Common myeloid progenitor, CD34-positive (primary cell): Measurements from ENCODE around the gene AUP1.

Source experiments
- CTCF ChIA-PET: fragments of 350-600 bp; sonication (Branson Sonifier 250); formaldehyde crosslinking; loops from one replicate; lab custom pipeline; 2021; ENCODE audit warnings: antibody characterized with exemption; lab: Charles Lee
- POLR2A ChIA-PET: fragments of 350-600 bp; sonication (Branson Sonifier 250); formaldehyde crosslinking; loops from one replicate; lab custom pipeline; 2021; ENCODE audit warnings: antibody characterized with exemption; lab: Charles Lee
- DNase-seq, 3 donors: peaks; one replicate each; pipeline versions ENCODE4 v3.0.0 to v3.0.0-alpha.2; 2013
- H3K27ac ChIP-seq, 2 experiments: 1 replicate in 1 of 2; 2 replicates in 1 of 2; pipeline ENCODE4 v1.7.0; 2013; ENCODE audit warnings: inconsistent platforms in 2 of 2, low read length in 2 of 2, mild to moderate bottlenecking in 2 of 2, low read depth in 1 of 2, moderate library complexity in 1 of 2; ENCODE audit not compliant: severe bottlenecking in 2 of 2, insufficient read depth in 1 of 2, poor library complexity in 1 of 2
- H3K27me3 ChIP-seq, 5 experiments: replicated peaks in 2 of 5; 1 replicate in 3 of 5; 2 replicates in 2 of 5; pipeline versions ENCODE4 v1.6.1 to v1.7.0; 2013; ENCODE audit warnings: low read length in 4 of 5, mild to moderate bottlenecking in 2 of 5, moderate library complexity in 2 of 5, inconsistent platforms in 1 of 5; ENCODE audit not compliant: insufficient read depth in 5 of 5, control insufficient read depth in 4 of 5
- H3K36me3 ChIP-seq, 4 experiments: 1 replicate in 2 of 4; 2 replicates in 2 of 4; pipeline versions ENCODE4 v1.6.1 to v1.7.0; 2013; ENCODE audit warnings: low read length in 3 of 4, control low read depth in 1 of 4, mild to moderate bottlenecking in 1 of 4; ENCODE audit not compliant: control insufficient read depth in 4 of 4, insufficient read depth in 4 of 4
- H3K4me1 ChIP-seq, 4 experiments: 1 replicate in 3 of 4; 2 replicates in 1 of 4; pipeline versions ENCODE4 v1.6.1 to v1.7.1; 2013; ENCODE audit warnings: low read length in 3 of 4, mild to moderate bottlenecking in 3 of 4, control low read depth in 1 of 4, inconsistent platforms in 1 of 4, moderate library complexity in 1 of 4; ENCODE audit not compliant: control insufficient read depth in 4 of 4, insufficient read depth in 4 of 4; ENCODE audit errors: control extremely low read depth in 1 of 4
- H3K4me3 ChIP-seq, 7 experiments: 1 replicate in 4 of 7; 2 replicates in 3 of 7; pipeline versions ENCODE4 v1.5.1 to v1.7.0; 2013; ENCODE audit warnings: mild to moderate bottlenecking in 7 of 7, low read length in 6 of 7, moderate library complexity in 6 of 7, inconsistent platforms in 2 of 7, low read depth in 2 of 7, control low read depth in 1 of 7; ENCODE audit not compliant: insufficient read depth in 4 of 7, control insufficient read depth in 1 of 7; ENCODE audit errors: extremely low read depth in 1 of 7
- H3K9me3 ChIP-seq, 5 experiments: 1 replicate in 4 of 5; 2 replicates in 1 of 5; pipeline versions ENCODE4 v1.6.1 to v1.7.1; 2013; ENCODE audit warnings: low read length in 4 of 5, mild to moderate bottlenecking in 2 of 5, inconsistent platforms in 1 of 5, low read depth in 1 of 5, moderate library complexity in 1 of 5; ENCODE audit not compliant: control insufficient read depth in 4 of 5, insufficient read depth in 2 of 5; ENCODE audit errors: control extremely low read depth in 1 of 5
- WGBS: methylation state at CpG from one replicate; pipeline ENCODE4 v1.1.5; 2013; ENCODE audit not compliant: insufficient coverage; 5-methylcytosine and 5-hydroxymethylcytosine counted together

AUP1 gene

GRCh38 chr2:74503506-74504475 is 25.7 kb downstream of the AUP1 start:
- Histone ChIP-seq H3K9me3 (no peaks in the 10 kb centered on the region), H3K27ac (peak overlapping the region in 1 of 2 experiments; percentile 54), H3K36me3 (peaks cover 0 to 16% (median 8%) of the 10 kb centered on the region in 4 experiments), H3K4me3 (peak overlapping the region in 6 of 7 experiments; percentile 20 to 79 (median 66)), H3K27me3 (peaks cover 3 to 71% (median 36%) of the 10 kb centered on the region in 5 experiments), H3K4me1 (peaks cover 0 to 66% (median 50%) of the 10 kb centered on the region in 4 experiments)
- WGBS, result 60% methylated on average over 40 of the region's 45 CpGs
- DNase-seq, result no peak
- ChIA-PET CTCF (interaction anchor here (0.7 to 12.7 kb wide), 16 partner anchors 9 to 83 kb away, joined by 3 to 143 read pairs (median 4); partner anchors contain the start of genes AUP1, CCDC142, DQX1 and HTRA2), POLR2A (interaction anchor here (0.6 kb wide), 1 partner anchor 29 kb away, joined by 3 read pairs; no protein-coding TSS in a partner anchor)

- H3K27me3 ChIP-seq, result peaks cover 0 to 73% (median 41%) of the 10 kb centered on the region in 5 experiments
- H3K9me3 ChIP-seq, result no peaks in the 10 kb centered on the region
- H3K36me3 ChIP-seq, result peaks cover 0 to 16% (median 8%) of the 10 kb centered on the region in 4 experiments
- peak overlapping the region in 1 of 2 experiments; percentile 54 for H3K27ac ChIP-seq
- peaks cover 4 to 67% (median 53%) of the 10 kb centered on the region in 4 experiments for H3K4me1 ChIP-seq
- ChIA-PET CTCF (interaction anchor here (0.7 to 12.7 kb wide), 11 partner anchors 10 to 84 kb away, joined by 3 to 143 read pairs (median 6); partner anchors contain the start of genes AUP1, CCDC142, DQX1 and HTRA2), POLR2A (interaction anchor here (0.6 kb wide), 1 partner anchor 29 kb away, joined by 3 read pairs; no protein-coding TSS in a partner anchor)
- H3K4me3 ChIP-seq, result peak overlapping the region; percentile 20 to 79 (median 62)
- DNase-seq, result peak; percentile 45 to 73 (median 62)
- WGBS, result 1% methylated on average over 60 of the region's 67 CpGs
Measured at GRCh38 chr2:74502720-74503505, 26.6 kb downstream of the AUP1 start.

- DNase-seq, result peak in 1 of 3 donors; percentile 33
- Histone ChIP-seq H3K27me3 (peaks cover 0 to 80% (median 46%) of the 10 kb centered on the region in 5 experiments), H3K36me3 (peaks cover 0 to 16% (median 8%) of the 10 kb centered on the region in 4 experiments), H3K4me3 (peak overlapping the region in 6 of 7 experiments; percentile 20 to 79 (median 66)), H3K4me1 (peaks cover 4 to 67% (median 54%) of the 10 kb centered on the region in 4 experiments), H3K27ac (peak overlapping the region in 1 of 2 experiments; percentile 54), H3K9me3 (no peaks in the 10 kb centered on the region)
- CTCF ChIA-PET, result interaction anchor here (1.5 to 12.7 kb wide), 6 partner anchors 11 to 85 kb away, joined by 4 to 143 read pairs (median 16); partner anchors contain the start of genes AUP1, DQX1 and HTRA2
- WGBS, result 9% methylated on average over 19 of the region's 32 CpGs
- POLR2A ChIA-PET, result no interaction called here
Measured at GRCh38 chr2:74502147-74502719, 27.3 kb downstream of the AUP1 start.

GRCh38 chr2:74501335-74502071 is 28.0 kb downstream of the AUP1 start:
- H3K9me3 ChIP-seq, result no peaks in the 10 kb centered on the region
- POLR2A ChIA-PET, result no interaction called here
- WGBS, result 82% methylated on average over 14 of the region's 18 CpGs
- no peak overlapping the region for H3K27ac ChIP-seq
- peaks cover 4 to 61% (median 47%) of the 10 kb centered on the region in 4 experiments for H3K4me1 ChIP-seq
- peaks cover 0 to 16% (median 10%) of the 10 kb centered on the region in 4 experiments for H3K36me3 ChIP-seq
- CTCF ChIA-PET, result interaction anchor here (1.3 to 12.7 kb wide), 9 partner anchors 10 to 86 kb away, joined by 3 to 143 read pairs (median 6); partner anchors contain the start of genes AUP1, CCDC142, DQX1 and HTRA2
- no peak for DNase-seq
- H3K4me3 ChIP-seq, result no peak overlapping the region
- peaks cover 0 to 87% (median 50%) of the 10 kb centered on the region in 5 experiments for H3K27me3 ChIP-seq

- no peak overlapping the region for H3K4me3 ChIP-seq
- no peak overlapping the region for H3K27ac ChIP-seq
- peaks cover 0 to 92% (median 54%) of the 10 kb centered on the region in 5 experiments for H3K27me3 ChIP-seq
- peaks cover 4 to 52% (median 45%) of the 10 kb centered on the region in 4 experiments for H3K4me1 ChIP-seq
- H3K36me3 ChIP-seq, result peaks cover 0 to 11% (median 5%) of the 10 kb centered on the region in 4 experiments
- ChIA-PET CTCF (interaction anchor here (0.7 to 12.7 kb wide), 10 partner anchors 9 to 87 kb away, joined by 3 to 143 read pairs (median 6); partner anchors contain the start of genes AUP1, CCDC142, DQX1 and HTRA2), POLR2A (no interaction called here)
- no peak for DNase-seq
- no peaks in the 10 kb centered on the region for H3K9me3 ChIP-seq
Measured at GRCh38 chr2:74500578-74500946, 28.9 kb downstream of the AUP1 start.
